GM13976 (cell line): Measurements from ENCODE around the gene RETN.

Experiments
- DNase-seq: peaks from one replicate; pipeline ENCODE4 v3.0.0; 2012; ENCODE audit warnings: low spot score
- CTCF ChIP-seq: IDR thresholded peaks from 2 replicates; pipeline ENCODE4 v1.5.1; 2012; ENCODE audit warnings: borderline replicate concordance, mild to moderate bottlenecking; ENCODE audit not compliant: insufficient read depth; ENCODE audit errors: extremely low read depth, missing control alignments, control extremely low read depth
- in situ Hi-C: fragments of 300-500 bp; cut with MboI; formaldehyde crosslinking; loops from one replicate; pipeline ENCODE4 v1.12.0; 2022; ENCODE audit warnings: low sequenced_read_pairs, mixed read lengths, inconsistent platforms; ENCODE audit not compliant: unreplicated experiment

Gene RETN

DNA sequence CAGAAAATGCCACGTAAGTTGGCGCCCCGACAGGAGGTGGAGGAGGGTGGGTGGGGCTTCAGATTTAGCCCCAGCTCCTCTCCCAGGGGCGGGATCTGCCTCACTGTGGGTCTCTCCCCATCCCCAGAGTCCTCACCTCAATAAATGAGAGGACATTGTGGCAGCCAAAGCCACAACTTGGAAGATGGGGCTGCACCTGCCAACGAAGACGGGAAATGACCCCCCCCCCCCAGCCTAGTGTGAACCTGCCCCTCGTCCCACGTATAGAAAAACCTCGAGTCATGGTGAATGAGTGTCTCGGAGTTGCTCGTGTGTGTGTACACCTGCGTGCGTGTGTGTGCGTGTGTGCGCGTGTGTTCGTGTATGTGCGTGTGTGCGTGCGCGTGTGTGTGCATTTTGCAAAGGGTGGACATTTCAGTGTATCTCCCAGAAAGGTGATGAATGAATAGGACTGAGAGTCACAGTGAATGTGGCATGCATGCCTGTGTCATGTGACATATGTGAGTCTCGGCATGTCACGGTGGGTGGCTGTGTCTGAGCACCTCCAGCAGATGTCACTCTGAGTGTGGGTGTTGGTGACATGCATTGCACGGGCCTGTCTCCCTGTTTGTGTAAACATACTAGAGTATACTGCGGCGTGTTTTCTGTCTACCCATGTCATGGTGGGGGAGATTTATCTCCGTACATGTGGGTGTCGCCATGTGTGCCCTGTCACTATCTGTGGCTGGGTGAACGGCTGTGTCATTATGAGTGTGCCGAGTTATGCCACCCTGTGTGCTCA is 10.3 kb downstream of the RETN start:
- TF ChIP-seq CTCF = peak; percentile 63
- DNase-seq = peak; percentile 82
- in situ Hi-C loops = no loop called here

DNA sequence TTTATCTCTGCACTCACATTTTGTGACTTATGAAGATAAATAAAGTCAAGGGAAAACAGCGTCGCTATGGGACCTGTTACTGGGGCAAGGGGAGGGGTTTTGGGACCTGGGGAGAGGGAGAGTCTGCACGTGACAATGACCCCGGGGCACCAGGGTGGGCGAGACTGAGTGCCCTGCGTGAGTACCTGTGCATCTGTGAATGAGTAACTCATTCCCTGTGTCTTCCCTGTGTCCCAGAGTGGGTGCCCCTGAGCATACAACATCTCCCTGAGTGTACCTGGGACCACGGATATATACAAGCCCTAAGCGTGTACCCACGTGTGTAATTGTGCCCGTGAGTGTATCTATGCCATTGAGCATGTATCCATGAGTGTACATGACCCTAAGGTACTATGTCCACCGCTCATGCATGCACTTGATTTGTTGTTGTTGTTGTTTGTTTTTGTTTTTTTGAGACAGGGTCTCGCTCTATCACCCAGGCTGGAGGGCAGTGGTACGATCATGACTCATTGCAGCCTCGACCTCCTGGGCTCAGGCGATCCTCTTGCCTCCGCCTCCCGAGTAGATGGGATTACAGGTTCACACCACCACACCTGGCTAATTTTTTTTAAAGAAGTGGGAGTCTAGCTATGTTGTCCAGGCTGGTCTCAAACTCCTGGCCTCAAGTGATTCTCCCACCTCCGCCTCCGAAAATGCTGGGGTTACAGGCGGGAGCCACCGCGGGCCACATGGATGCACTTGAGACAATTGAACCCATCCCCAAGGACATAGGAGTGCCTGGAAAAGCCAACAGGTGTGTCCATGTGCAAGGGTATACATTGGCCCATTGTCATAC is 11.1 kb downstream of the RETN start:
- no peak for DNase-seq
- no peak for TF ChIP-seq CTCF
- in situ Hi-C loops = loop anchor here (5.0 kb wide), 1 partner anchor 117 kb away; no protein-coding TSS in a partner anchor

GRCh38 chr19:7680606-7681339 is 11.9 kb downstream of the RETN start, which contains the start of gene TRAPPC5:
Gene TRAPPC5, plus strand, starts transcription at chr19:7680833. Its CDS starts 1,421 bp downstream, at chr19:7682254.
- peak; percentile 91 for DNase-seq
- in situ Hi-C loops = loop anchor here (5.0 kb wide), 1 partner anchor 117 kb away; no protein-coding TSS in a partner anchor
- TF ChIP-seq CTCF = peak; percentile 99

GRCh38 chr19:7681340-7682174 is 12.7 kb downstream of the RETN start:
- peak; percentile 88 for DNase-seq
- in situ Hi-C loops = loop anchor here (5.0 kb wide), 1 partner anchor 116 kb away; no protein-coding TSS in a partner anchor
- peak; percentile 53 for TF ChIP-seq CTCF

- in situ Hi-C loops = loop anchor here (5.0 kb wide), 1 partner anchor 115 kb away; no protein-coding TSS in a partner anchor
- TF ChIP-seq CTCF = no peak
Observed at GRCh38 chr19:7682175-7682855, 13.5 kb downstream of the RETN start.

More at GRCh38 chr19:7682175-7682855, 13.5 kb downstream of the RETN start:
- DNase-seq = no peak
